OCI-LY7 (cell line): Measurements from ENCODE around the gene STXBP6. TPM values are rescaled to one million over a fixed set of nuclear protein-coding genes. Genes with fewer than 3 reads are reported as not detected.

Source experiments
- BruUV-seq: library from RNA; stranded (reverse); fragments of 400-500 nt; replicated peaks from 2 replicates; lab custom pipeline; 2021; lab: Mats Ljungman, UMichigan
- CTCF ChIA-PET: fragments of 300-600 bp; sonication (Branson Sonifier 250); formaldehyde crosslinking; loops from one replicate; lab custom pipeline; 2022; ENCODE audit warnings: antibody characterized with exemption; ENCODE audit not compliant: unreplicated experiment; lab: Charles Lee
- POLR2A ChIA-PET: fragments of 300-600 bp; sonication (Branson Sonifier 250); formaldehyde crosslinking; loops from one replicate; lab custom pipeline; 2022; ENCODE audit warnings: antibody characterized with exemption; lab: Charles Lee
- DNase-seq: peaks from one replicate; pipeline ENCODE4 v3.0.0-alpha.2; 2015; ENCODE audit warnings: low spot score
- H2AFZ ChIP-seq: fragments of 200-600 bp; sonication (generic), shearing (Covaris generic); 2 replicates; pipeline ENCODE4 v1.6.1; 2014; ENCODE audit warnings: mild to moderate bottlenecking, antibody characterized with exemption, low read length, moderate library complexity
- H3K27ac ChIP-seq: fragments of 200-600 bp; sonication (generic); 2 replicates; pipeline ENCODE4 v1.5.1; 2014; ENCODE audit warnings: mixed run types, low read depth, mild to moderate bottlenecking, moderate library complexity, low read length, inconsistent platforms; ENCODE audit not compliant: poor library complexity, severe bottlenecking
- H3K36me3 ChIP-seq: fragments of 200-600 bp; sonication (generic); 2 replicates; pipeline ENCODE4 v1.6.1; 2014; ENCODE audit warnings: mild to moderate bottlenecking, antibody characterized with exemption, low read length, moderate library complexity, mixed read lengths; ENCODE audit not compliant: insufficient read depth
- H3K4me1 ChIP-seq: fragments of 200-600 bp; sonication (generic); 2 replicates; pipeline ENCODE4 v1.5.1; 2014; ENCODE audit warnings: mild to moderate bottlenecking, low read length; ENCODE audit not compliant: insufficient read depth, poor library complexity, severe bottlenecking
- H3K4me2 ChIP-seq: fragments of 200-600 bp; sonication (generic); 2 replicates; pipeline ENCODE4 v1.6.1; 2014; ENCODE audit warnings: mild to moderate bottlenecking, low read length
- H3K4me3 ChIP-seq: fragments of 200-600 bp; sonication (generic); 2 replicates; pipeline ENCODE4 v1.5.1; 2014; ENCODE audit warnings: mild to moderate bottlenecking, low read depth, low read length; ENCODE audit not compliant: poor library complexity, severe bottlenecking
- H3K79me2 ChIP-seq: fragments of 200-600 bp; sonication (generic); 2 replicates; pipeline ENCODE4 v1.6.1; 2016; ENCODE audit warnings: low read depth, mild to moderate bottlenecking, low read length, moderate library complexity, mixed read lengths; ENCODE audit not compliant: insufficient read depth
- H3K9me2 ChIP-seq: fragments of 200-600 bp; sonication (generic); 2 replicates; pipeline ENCODE4 v1.6.1; 2016; ENCODE audit warnings: mild to moderate bottlenecking, low read length, mixed read lengths; ENCODE audit not compliant: insufficient read depth
- H3K9me3 ChIP-seq: fragments of 200-600 bp; sonication (generic); 2 replicates; pipeline ENCODE4 v1.6.1; 2014; ENCODE audit warnings: mild to moderate bottlenecking, mixed run types, low read length, mixed read lengths
- H4K20me1 ChIP-seq: fragments of 200-600 bp; sonication (generic); 2 replicates; pipeline ENCODE4 v1.6.1; 2014; ENCODE audit warnings: mild to moderate bottlenecking, antibody characterized with exemption, low read length, moderate library complexity, mixed read lengths; ENCODE audit not compliant: insufficient read depth
- EZH2phosphoT487 ChIP-seq: fragments of 200-600 bp; sonication (generic); IDR thresholded peaks from 2 replicates; pipeline ENCODE4 v1.6.1; 2018; ENCODE audit warnings: low read depth, borderline replicate concordance, mild to moderate bottlenecking, mixed run types, antibody characterized with exemption, low read length, moderate library complexity, mixed read lengths
- intact Hi-C: fragments of 100-400 bp; cut with micrococcal nuclease; formaldehyde crosslinking; loops from one replicate; pipeline ENCODE4 v1.10.0; 2022; ENCODE audit not compliant: unreplicated experiment
- total RNA-seq, 2 experiments: library from RNA; depleted of rRNA in 1 of 2; stranded (reverse); fragments of >200 nt in 1 of 2; shearing (Covaris generic) in 1 of 2; gene quantifications; 2 replicates each; pipeline ENCODE4 v1.2.3, GENCODE V29; 2014 to 2022
- TF ChIP-seq, protein P1 (sequence below): fragments of 200-600 bp; sonication (generic); conservative IDR thresholded peaks from 2 replicates; pipeline ENCODE4 v1.5.1; 2014; ENCODE audit warnings: mild to moderate bottlenecking, antibody characterized with exemption, low read length, moderate library complexity, mixed read lengths

The STXBP6 gene
- total RNA-seq, 2 experiments from 2014 or later: 0.48 TPM; not detected in 1

- Histone ChIP-seq H3K4me3 (no peak overlapping the region), H4K20me1 (no peaks in the 10 kb centered on the region), H3K27ac (no peak overlapping the region), H3K4me2 (no peak overlapping the region), H3K79me2 (no peaks in the 10 kb centered on the region), H3K4me1 (no peaks in the 10 kb centered on the region), H2AFZ (no peak overlapping the region), H3K9me3 (no peaks in the 10 kb centered on the region), H3K36me3 (no peaks in the 10 kb centered on the region), H3K9me2 (no peaks in the 10 kb centered on the region)
- no TSS peak for BruUV-seq
- POLR2A ChIA-PET: no interaction called here
- no peak for DNase-seq
- TF ChIP-seq, protein P1, sequence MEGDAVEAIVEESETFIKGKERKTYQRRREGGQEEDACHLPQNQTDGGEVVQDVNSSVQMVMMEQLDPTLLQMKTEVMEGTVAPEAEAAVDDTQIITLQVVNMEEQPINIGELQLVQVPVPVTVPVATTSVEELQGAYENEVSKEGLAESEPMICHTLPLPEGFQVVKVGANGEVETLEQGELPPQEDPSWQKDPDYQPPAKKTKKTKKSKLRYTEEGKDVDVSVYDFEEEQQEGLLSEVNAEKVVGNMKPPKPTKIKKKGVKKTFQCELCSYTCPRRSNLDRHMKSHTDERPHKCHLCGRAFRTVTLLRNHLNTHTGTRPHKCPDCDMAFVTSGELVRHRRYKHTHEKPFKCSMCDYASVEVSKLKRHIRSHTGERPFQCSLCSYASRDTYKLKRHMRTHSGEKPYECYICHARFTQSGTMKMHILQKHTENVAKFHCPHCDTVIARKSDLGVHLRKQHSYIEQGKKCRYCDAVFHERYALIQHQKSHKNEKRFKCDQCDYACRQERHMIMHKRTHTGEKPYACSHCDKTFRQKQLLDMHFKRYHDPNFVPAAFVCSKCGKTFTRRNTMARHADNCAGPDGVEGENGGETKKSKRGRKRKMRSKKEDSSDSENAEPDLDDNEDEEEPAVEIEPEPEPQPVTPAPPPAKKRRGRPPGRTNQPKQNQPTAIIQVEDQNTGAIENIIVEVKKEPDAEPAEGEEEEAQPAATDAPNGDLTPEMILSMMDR: no peak
- no peak for TF ChIP-seq EZH2phosphoT487
- intact Hi-C loops: no loop called here
- CTCF ChIA-PET: no interaction called here
Observed at GRCh38 chr14:24887623-24888304, 162.2 kb downstream of the STXBP6 start.

DNA sequence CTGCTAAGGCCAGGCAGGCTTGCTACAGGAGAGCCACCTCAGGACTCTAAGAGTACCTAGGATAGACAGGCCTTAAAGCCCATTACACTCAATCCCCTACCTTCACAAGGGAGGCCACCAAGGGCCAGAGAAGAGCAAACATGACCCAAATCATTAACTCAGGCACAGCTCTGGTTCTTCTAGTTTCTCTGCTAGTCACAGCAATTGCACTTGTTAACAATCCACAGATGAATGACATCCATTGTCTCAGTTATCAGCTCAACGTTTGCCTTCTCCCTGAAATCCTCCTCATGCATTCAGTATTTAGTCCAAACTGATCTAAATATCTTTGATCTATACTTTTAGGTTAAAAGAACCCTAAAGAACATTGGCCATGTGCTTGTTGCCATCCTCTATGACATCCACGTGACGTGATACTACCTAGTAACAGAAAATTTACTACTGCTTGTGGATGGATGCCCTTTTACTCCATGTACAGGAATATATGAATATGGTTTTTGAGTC is 164.5 kb downstream of the STXBP6 start:
- Histone ChIP-seq H3K4me1 (no peaks in the 10 kb centered on the region), H3K79me2 (no peaks in the 10 kb centered on the region), H3K4me3 (no peak overlapping the region), H3K9me3 (no peaks in the 10 kb centered on the region), H3K36me3 (no peaks in the 10 kb centered on the region), H3K9me2 (no peaks in the 10 kb centered on the region), H2AFZ (no peak overlapping the region), H3K4me2 (no peak overlapping the region), H4K20me1 (no peaks in the 10 kb centered on the region), H3K27ac (no peak overlapping the region)
- intact Hi-C loops: no loop called here
- CTCF ChIA-PET: no interaction called here
- DNase-seq: no peak
- TF ChIP-seq, protein P1: no peak
- TF ChIP-seq EZH2phosphoT487: no peak
- POLR2A ChIA-PET: no interaction called here
- BruUV-seq: no TSS peak

- intact Hi-C loops: no loop called here
- BruUV-seq: no TSS peak
- POLR2A ChIA-PET: interaction anchor here (0.7 to 1.5 kb wide), 3 partner anchors 19 to 168 kb away, joined by 3 to 4 read pairs (median 4); no protein-coding TSS in a partner anchor
- H3K36me3 ChIP-seq: no peaks in the 10 kb centered on the region
- H3K79me2 ChIP-seq: no peaks in the 10 kb centered on the region
- H3K4me2 ChIP-seq: no peak overlapping the region
- CTCF ChIA-PET: no interaction called here
- H4K20me1 ChIP-seq: no peaks in the 10 kb centered on the region
- H3K9me2 ChIP-seq: no peaks in the 10 kb centered on the region
- TF ChIP-seq, protein P1: no peak
- no peak for TF ChIP-seq EZH2phosphoT487
- no peak overlapping the region for H2AFZ ChIP-seq
- H3K4me1 ChIP-seq: no peaks in the 10 kb centered on the region
- no peak overlapping the region for H3K4me3 ChIP-seq
- DNase-seq: no peak
- no peaks in the 10 kb centered on the region for H3K9me3 ChIP-seq
- H3K27ac ChIP-seq: no peak overlapping the region
Observed at GRCh38 chr14:24883576-24883975, 166.4 kb downstream of the STXBP6 start.
